H1 (cell line): Measurements from ENCODE around the gene PROCR. TPM values are rescaled to one million over a fixed set of nuclear protein-coding genes. Genes with fewer than 3 reads are reported as not detected.
"Not testable (repeated sequence)": the region's sequence is repeated elsewhere in the genome, so short reads cannot be mapped to it uniquely, and the experiment has no call there.

Source experiments
- CTCF ChIA-PET: fragments of 300-600 bp; sonication (Branson Sonifier 250); formaldehyde crosslinking; loops from one replicate; lab custom pipeline; 2021; ENCODE audit not compliant: partially characterized antibody; lab: Charles Lee
- POLR2A ChIA-PET: fragments of 300-600 bp; sonication (Branson Sonifier 250); formaldehyde crosslinking; loops from one replicate; lab custom pipeline; 2021; ENCODE audit warnings: inconsistent platforms; ENCODE audit not compliant: partially characterized antibody; lab: Charles Lee
- DNase-seq, 2 experiments: peaks; one replicate each; pipeline versions ENCODE4 v3.0.0 to v3.0.0-alpha.2; 2010 to 2022; ENCODE audit warnings: low spot score in 2 of 2, low read depth in 1 of 2, mixed read lengths in 1 of 2
- FAIRE-seq: peaks from 2 replicates; lab custom pipeline; 2011; peaks lifted over from hg19 to GRCh38; lab: Jason Lieb, UNC
- H2AFZ ChIP-seq: 2 replicates; pipeline ENCODE4 v1.8.1; 2012; ENCODE audit warnings: low read length, inconsistent platforms
- H2AK5ac ChIP-seq: 2 replicates; pipeline ENCODE4 v1.6.1; 2013; ENCODE audit warnings: low read depth, low read length
- H2BK120ac ChIP-seq: replicated peaks from 2 replicates; pipeline ENCODE3; 2013; ENCODE audit warnings: low read depth, low read length, inconsistent platforms
- H2BK12ac ChIP-seq: 2 replicates; pipeline ENCODE4 v1.6.1; 2013; ENCODE audit warnings: low read depth, low read length
- H2BK15ac ChIP-seq: 2 replicates; pipeline ENCODE4 v1.6.1; 2013; ENCODE audit warnings: low read length
- H2BK20ac ChIP-seq: 2 replicates; pipeline ENCODE4 v1.6.1; 2013; ENCODE audit warnings: low read length
- H2BK5ac ChIP-seq: 2 replicates; pipeline ENCODE4 v1.6.1; 2013; ENCODE audit warnings: low read depth, low read length
- H3K14ac ChIP-seq: 2 replicates; pipeline ENCODE4 v1.6.1; 2013; ENCODE audit warnings: inconsistent platforms; ENCODE audit not compliant: insufficient read length
- H3K18ac ChIP-seq: 2 replicates; pipeline ENCODE4 v1.6.1; 2013; ENCODE audit warnings: low read length; ENCODE audit errors: extremely low read depth
- H3K23ac ChIP-seq: 2 replicates; pipeline ENCODE4 v1.6.1; 2013; ENCODE audit warnings: inconsistent platforms; ENCODE audit not compliant: insufficient read length
- H3K23me2 ChIP-seq: 2 replicates; pipeline ENCODE4 v1.6.1; 2013; ENCODE audit warnings: low read depth, low read length
- H3K27ac ChIP-seq: 2 replicates; pipeline ENCODE4 v1.6.1; 2011; ENCODE audit warnings: low read depth, low read length, inconsistent platforms
- H3K27me3 ChIP-seq, 4 experiments: replicated peaks in 1 of 4; 1 replicate in 1 of 4; 2 replicates in 3 of 4; pipeline versions ENCODE4 v1.6.1 to v1.8.1; 2011 to 2013; ENCODE audit warnings: low read length in 3 of 4, mild to moderate bottlenecking in 3 of 4, inconsistent platforms in 2 of 4, mixed read lengths in 2 of 4, moderate library complexity in 1 of 4; ENCODE audit not compliant: control insufficient read depth in 3 of 4, insufficient read depth in 3 of 4; ENCODE audit errors: extremely low read depth in 1 of 4
- H3K36me3 ChIP-seq, 4 experiments: 2 replicates each; pipeline versions ENCODE4 v1.6.1 to v1.8.1; 2011 to 2013; ENCODE audit warnings: mild to moderate bottlenecking in 4 of 4, low read length in 3 of 4, moderate library complexity in 2 of 4, control low read depth in 1 of 4, inconsistent platforms in 1 of 4; ENCODE audit not compliant: insufficient read depth in 4 of 4, control insufficient read depth in 2 of 4
- H3K4ac ChIP-seq: replicated peaks from 2 replicates; pipeline ENCODE3; 2013; ENCODE audit warnings: low read length, low read depth, mixed read lengths, inconsistent platforms; ENCODE audit not compliant: insufficient read length
- H3K4me1 ChIP-seq, 4 experiments: replicated peaks in 1 of 4; 1 replicate in 1 of 4; 2 replicates in 3 of 4; pipeline versions ENCODE4 v1.6.1 to v1.8.1; 2011 to 2013; ENCODE audit warnings: low read length in 3 of 4, inconsistent platforms in 2 of 4, mixed read lengths in 1 of 4; ENCODE audit not compliant: insufficient read depth in 4 of 4, control insufficient read depth in 3 of 4
- H3K4me2 ChIP-seq, 2 experiments: 2 replicates each; pipeline versions ENCODE4 v1.6.1 to v1.8.1; 2011 to 2013; ENCODE audit warnings: low read depth in 2 of 2, low read length in 2 of 2, control low read depth in 1 of 2, inconsistent platforms in 1 of 2, mild to moderate bottlenecking in 1 of 2; ENCODE audit not compliant: insufficient read depth in 1 of 2
- H3K4me3 ChIP-seq, 4 experiments: fragments of 200-600, 300-600 bp in 1 of 4; sonication (generic), shearing (Covaris generic), sonication (Bioruptor Twin) in 1 of 4; 2 replicates each; pipeline versions ENCODE4 v1.5.1 to v1.8.1; 2011 to 2016; ENCODE audit warnings: low read length in 4 of 4, low read depth in 3 of 4, control low read depth in 2 of 4, inconsistent platforms in 2 of 4, mild to moderate bottlenecking in 2 of 4, mixed read lengths in 1 of 4, moderate library complexity in 1 of 4; ENCODE audit not compliant: insufficient read depth in 2 of 4; ENCODE audit errors: extremely low read depth in 1 of 4
- H3K56ac ChIP-seq: replicated peaks from 2 replicates; pipeline ENCODE3; 2013; ENCODE audit warnings: low read depth, mild to moderate bottlenecking, mixed read lengths, low read length, inconsistent platforms; ENCODE audit not compliant: insufficient read length
- H3K79me1 ChIP-seq: 2 replicates; pipeline ENCODE4 v1.6.1; 2013; ENCODE audit warnings: low read depth, low read length, control low read depth
- H3K79me2 ChIP-seq, 2 experiments: 2 replicates each; pipeline versions ENCODE4 v1.6.1 to v1.8.1; 2012 to 2013; ENCODE audit warnings: low read length in 2 of 2, mild to moderate bottlenecking in 2 of 2, inconsistent platforms in 1 of 2; ENCODE audit not compliant: insufficient read depth in 2 of 2, control insufficient read depth in 1 of 2
- H3K9ac ChIP-seq, 4 experiments: replicated peaks in 1 of 4; 1 replicate in 1 of 4; 2 replicates in 3 of 4; pipeline versions ENCODE4 v1.6.1 to v1.8.1; 2011 to 2013; ENCODE audit warnings: low read depth in 3 of 4, low read length in 3 of 4, control low read depth in 2 of 4, mild to moderate bottlenecking in 2 of 4, moderate library complexity in 2 of 4, inconsistent platforms in 1 of 4; ENCODE audit errors: extremely low read depth in 1 of 4
- H3K9me3 ChIP-seq, 2 experiments: 2 replicates each; pipeline versions ENCODE4 v1.6.1 to v1.8.1; 2012 to 2013; ENCODE audit warnings: mild to moderate bottlenecking in 2 of 2, moderate library complexity in 2 of 2, control low read depth in 1 of 2, inconsistent platforms in 1 of 2, low read depth in 1 of 2, low read length in 1 of 2, mixed read lengths in 1 of 2; ENCODE audit not compliant: insufficient read depth in 2 of 2
- H4K20me1 ChIP-seq, 2 experiments: replicated peaks in 1 of 2; 2 replicates each; pipeline versions ENCODE3 to v1.8.1; 2011 to 2013; ENCODE audit warnings: inconsistent platforms in 2 of 2, low read length in 2 of 2, mild to moderate bottlenecking in 1 of 2; ENCODE audit not compliant: insufficient read depth in 2 of 2, control insufficient read depth in 1 of 2
- H4K5ac ChIP-seq: 2 replicates; pipeline ENCODE4 v1.6.1; 2013; ENCODE audit warnings: low read length, low read depth, mixed read lengths, inconsistent platforms; ENCODE audit not compliant: insufficient read length
- H4K8ac ChIP-seq: 2 replicates; pipeline ENCODE4 v1.8.0; 2013; ENCODE audit warnings: mild to moderate bottlenecking, moderate library complexity, low read length, inconsistent platforms; ENCODE audit not compliant: insufficient read depth; ENCODE audit errors: extremely low read depth
- H4K91ac ChIP-seq: replicated peaks from 2 replicates; pipeline ENCODE3; 2013; ENCODE audit warnings: low read length, mixed read lengths, inconsistent platforms; ENCODE audit not compliant: insufficient read length
- EZH2 ChIP-seq: fragments of 200-600 bp; sonication (generic); IDR thresholded peaks from 2 replicates; pipeline ENCODE4 v1.7.1; 2012; ENCODE audit warnings: low read depth, mild to moderate bottlenecking, moderate library complexity, low read length, inconsistent platforms; ENCODE audit not compliant: severe bottlenecking
- POLR2AphosphoS5 ChIP-seq: IDR thresholded peaks from 2 replicates; pipeline ENCODE4 v1.6.1; 2011; ENCODE audit warnings: low read depth, low read length
- TAF1 ChIP-seq: IDR thresholded peaks from 2 replicates; pipeline ENCODE4 v1.6.1; 2011; ENCODE audit warnings: mild to moderate bottlenecking, low read depth, low read length
- WGBS, 2 experiments: shearing (Covaris generic) in 1 of 2; methylation state at CpG; one replicate each; pipeline versions ENCODE4 v1.1.6 to v1.1.7; 2013 to 2015; ENCODE audit warnings: low lambda C conversion rate in 2 of 2, mixed read lengths in 2 of 2, inconsistent platforms in 1 of 2, low coverage in 1 of 2, missing lambda C conversion rate in 1 of 2; ENCODE audit not compliant: insufficient replicate concordance in 2 of 2, insufficient coverage in 1 of 2, insufficient read length in 1 of 2; ENCODE audit errors: extremely low coverage in 1 of 2, missing lambda C conversion rate in 1 of 2; 5-methylcytosine and 5-hydroxymethylcytosine counted together
- polyA plus RNA-seq, 7 experiments: library from polyadenylated mRNA; depleted of rRNA in 3 of 7; stranded (reverse) in 5 of 7; unstranded in 2 of 7; fragments of >200 nt in 5 of 7; fragments of 200-250 nt in 2 of 7; gene quantifications; 1 replicate in 5 of 7; 2 replicates in 1 of 7; 4 replicates in 1 of 7; pipeline versions ENCODE4 v1.2.1 to v1.2.3, GENCODE V29; 2011 to 2013; ENCODE audit warnings: missing spikeins in 2 of 7, mixed read lengths in 2 of 7
- total RNA-seq: library from RNA; stranded (reverse); fragmentation: NEBNext Ultra II Directional; extraction: Animal tissue kit (Norgen Biotek cat#: 25700); gene quantifications from 2 replicates; pipeline ENCODE4 v1.2.1, GENCODE V29; 2021
- TF ChIP-seq, protein P1 (sequence below), 3 experiments: IDR thresholded peaks; 1 replicate in 2 of 3; 2 replicates in 1 of 3; pipeline versions ENCODE4 v1.5.1 to v1.6.1; 2011; ENCODE audit warnings: low read length in 3 of 3, mild to moderate bottlenecking in 3 of 3, inconsistent platforms in 2 of 3, low read depth in 1 of 3, moderate library complexity in 1 of 3; ENCODE audit not compliant: insufficient read depth in 1 of 3; ENCODE audit errors: control extremely low read depth in 1 of 3

Gene PROCR
- total and polyA plus RNA-seq, 2 of the 8 experiments (the other 6 are each of a cell fraction or from before 2014, with no cell fraction given), result 21.3 to 42.9 TPM

DNA sequence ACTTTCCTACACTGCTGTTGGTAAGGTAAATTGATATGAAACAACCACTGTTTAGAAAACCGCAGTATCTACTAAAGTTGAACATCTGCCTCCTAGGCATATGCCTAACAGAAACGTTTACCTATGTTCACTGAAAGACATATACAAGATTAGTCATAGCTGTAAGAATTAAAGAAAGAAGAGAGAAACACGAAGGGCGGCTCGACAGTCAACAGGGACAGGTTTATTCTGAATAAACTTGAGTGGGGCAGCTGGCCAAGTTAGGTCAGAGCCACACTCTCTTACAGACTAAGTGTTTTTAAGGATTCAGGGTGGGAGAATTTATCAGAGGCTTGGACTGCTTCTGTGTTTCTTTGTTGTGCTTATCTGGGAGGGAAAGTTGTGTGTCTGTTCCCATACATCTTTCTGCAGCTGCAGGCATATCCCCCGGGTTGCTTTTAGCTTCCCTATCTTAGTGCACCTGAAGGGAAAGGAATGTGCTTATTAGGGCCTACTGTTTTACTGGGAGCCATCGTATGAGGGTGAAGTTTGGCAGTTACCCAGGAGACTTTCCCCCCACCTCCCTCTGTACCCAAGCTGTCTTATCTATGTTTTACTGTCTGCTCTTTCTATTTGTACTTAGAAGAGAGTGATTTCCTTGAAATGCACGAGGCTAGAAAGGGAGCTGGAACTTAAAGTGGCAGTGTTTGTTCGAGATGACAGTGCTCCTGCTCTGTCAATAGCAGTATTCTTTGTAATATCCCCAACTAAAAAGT, 20.4 kb downstream of the PROCR start (continued):
- TF ChIP-seq, protein P1, sequence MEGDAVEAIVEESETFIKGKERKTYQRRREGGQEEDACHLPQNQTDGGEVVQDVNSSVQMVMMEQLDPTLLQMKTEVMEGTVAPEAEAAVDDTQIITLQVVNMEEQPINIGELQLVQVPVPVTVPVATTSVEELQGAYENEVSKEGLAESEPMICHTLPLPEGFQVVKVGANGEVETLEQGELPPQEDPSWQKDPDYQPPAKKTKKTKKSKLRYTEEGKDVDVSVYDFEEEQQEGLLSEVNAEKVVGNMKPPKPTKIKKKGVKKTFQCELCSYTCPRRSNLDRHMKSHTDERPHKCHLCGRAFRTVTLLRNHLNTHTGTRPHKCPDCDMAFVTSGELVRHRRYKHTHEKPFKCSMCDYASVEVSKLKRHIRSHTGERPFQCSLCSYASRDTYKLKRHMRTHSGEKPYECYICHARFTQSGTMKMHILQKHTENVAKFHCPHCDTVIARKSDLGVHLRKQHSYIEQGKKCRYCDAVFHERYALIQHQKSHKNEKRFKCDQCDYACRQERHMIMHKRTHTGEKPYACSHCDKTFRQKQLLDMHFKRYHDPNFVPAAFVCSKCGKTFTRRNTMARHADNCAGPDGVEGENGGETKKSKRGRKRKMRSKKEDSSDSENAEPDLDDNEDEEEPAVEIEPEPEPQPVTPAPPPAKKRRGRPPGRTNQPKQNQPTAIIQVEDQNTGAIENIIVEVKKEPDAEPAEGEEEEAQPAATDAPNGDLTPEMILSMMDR (IDR thresholded peaks at IDR 0.05; ENCODE audit: control extremely low read depth in 1 of 3, insufficient read depth in 1 of 3, low read depth in 1 of 3, low read length in 3 of 3), result no peak
- TF ChIP-seq EZH2 (no peak), POLR2AphosphoS5 (0 out of 2 replicates have a peak, but pooled peaks have one; percentile 35), TAF1 (no peak)

DNA sequence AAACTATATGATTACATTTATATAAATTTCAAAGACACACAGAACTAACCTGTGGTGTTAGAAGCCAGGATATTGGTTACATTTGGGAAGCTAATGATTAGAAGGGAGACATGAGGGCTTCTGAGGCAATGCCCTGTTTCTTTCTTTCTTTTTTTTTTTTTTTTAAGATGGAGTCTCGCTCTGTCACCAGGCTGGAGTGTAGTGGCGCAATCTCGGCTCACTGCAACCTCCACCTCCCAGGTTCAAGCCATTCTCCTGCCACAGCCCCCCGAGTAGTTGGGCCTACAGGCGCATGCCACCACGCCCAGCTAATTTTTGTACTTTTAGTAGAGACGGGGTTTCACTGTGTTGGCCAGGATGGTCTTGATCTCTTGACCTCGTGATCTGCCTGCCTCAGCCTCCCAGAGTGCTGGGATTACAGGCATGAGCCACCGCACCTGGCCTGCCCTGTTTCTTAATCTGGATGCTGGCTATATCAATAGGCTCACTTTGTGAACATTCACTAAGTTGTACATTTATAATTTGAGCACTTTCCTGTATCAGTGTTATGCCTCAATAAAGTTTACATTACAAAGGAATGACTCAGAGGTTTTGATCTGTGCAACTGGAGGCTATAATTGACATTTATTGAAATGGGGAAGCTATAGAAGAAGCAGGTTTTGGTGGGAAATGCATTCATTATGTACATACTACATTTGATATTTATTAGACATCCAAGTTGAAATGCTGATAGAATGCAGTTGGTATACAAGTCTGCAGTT, 21.3 kb downstream of the PROCR start:
- H4K8ac ChIP-seq, H2BK20ac ChIP-seq, H3K79me2 ChIP-seq, H3K27me3 ChIP-seq, H4K20me1 ChIP-seq, H2AFZ ChIP-seq, POLR2A ChIA-PET, H2BK12ac ChIP-seq, FAIRE-seq, H3K4me3 ChIP-seq, H3K14ac ChIP-seq, H3K56ac ChIP-seq, H2AK5ac ChIP-seq, H3K4me1 ChIP-seq, H3K9ac ChIP-seq, H2BK120ac ChIP-seq, H3K18ac ChIP-seq, H4K5ac ChIP-seq, H3K23ac ChIP-seq, H3K4me2 ChIP-seq, H3K4ac ChIP-seq, H2BK15ac ChIP-seq, H2BK5ac ChIP-seq, H3K23me2 ChIP-seq, H3K79me1 ChIP-seq, H4K91ac ChIP-seq, DNase-seq, H3K36me3 ChIP-seq, H3K27ac ChIP-seq: not testable (repeated sequence)
- H3K9me3 ChIP-seq, result peaks cover 5 to 11% of the 10 kb centered on the region in 2 experiments; a peak in 2 of 4 replicates
- 90% methylated on average over 9 of the region's 9 CpGs; no CpG with 5 or more reads in 1 of the 2 experiments for WGBS, 2 experiments
- CTCF ChIA-PET, result interaction anchor here (0.6 to 3.4 kb wide), 7 partner anchors 9 to 65 kb away, joined by 3 to 22 read pairs (median 3); no protein-coding TSS in a partner anchor
